Sigmoid colon (tissue), 7 donors: ENCODE measurements around the gene TSPEAR. TPM values are rescaled to one million over a fixed set of nuclear protein-coding genes. Genes with fewer than 3 reads are reported as not detected.

Experiments
- DNase-seq: peaks from one replicate; pipeline ENCODE4 v3.0.0-alpha.2; 2019
- H3K27ac ChIP-seq, 4 donors: fragments of 200-600 bp; sonication (generic); one replicate each; pipeline ENCODE4 v1.5.1; 2016 to 2019; ENCODE audit warnings: mild to moderate bottlenecking in 1 of 4
- H3K27me3 ChIP-seq, 3 donors: fragments of 200-600 bp; sonication (generic); one replicate each; pipeline ENCODE4 v1.5.1; 2019; ENCODE audit warnings: mild to moderate bottlenecking in 1 of 3
- H3K36me3 ChIP-seq, 4 donors: fragments of 200-600 bp; sonication (generic); one replicate each; pipeline ENCODE4 v1.5.1; 2016 to 2019
- H3K4me1 ChIP-seq, 4 donors: fragments of 200-600 bp; sonication (generic); one replicate each; pipeline ENCODE4 v1.5.1; 2017 to 2019
- H3K4me3 ChIP-seq, 4 donors: fragments of 200-600 bp; sonication (generic); one replicate each; pipeline ENCODE4 v1.5.1; 2017 to 2019; ENCODE audit warnings: mild to moderate bottlenecking in 2 of 4, moderate library complexity in 1 of 4
- H3K9me3 ChIP-seq, 4 donors: fragments of 200-600 bp in 3 of 4; sonication (generic) in 3 of 4; one replicate each; pipeline versions ENCODE4 v1.5.1 to v1.6.1; 2013 to 2019
- CTCF ChIP-seq, 4 experiments: fragments of 450-650 bp in 3 of 4; fragments of 200-600 bp in 1 of 4; IDR thresholded peaks; one replicate each; pipeline ENCODE4 v1.5.1; 2016 to 2019; ENCODE audit warnings: antibody characterized with exemption in 4 of 4, mild to moderate bottlenecking in 3 of 4, moderate library complexity in 2 of 4
- EP300 ChIP-seq, 4 donors: sonication (generic); formaldehyde crosslinking; IDR thresholded peaks; one replicate each; pipeline ENCODE4 v1.6.1; 2017; ENCODE audit warnings: antibody characterized with exemption in 4 of 4
- POLR2A ChIP-seq, 2 donors: fragments of 450-650 bp; IDR thresholded peaks; one replicate each; pipeline ENCODE4 v1.6.1; 2016; ENCODE audit warnings: antibody characterized with exemption in 2 of 2, mild to moderate bottlenecking in 2 of 2, moderate library complexity in 2 of 2
- POLR2AphosphoS5 ChIP-seq, 4 donors: sonication (generic); formaldehyde crosslinking; IDR thresholded peaks; one replicate each; pipeline ENCODE4 v1.6.1; 2017; ENCODE audit warnings: antibody characterized with exemption in 4 of 4
- WGBS, 2 donors: extraction: QIAGEN DNeasy Blood & Tissue Kit; methylation state at CpG; one replicate each; pipeline ENCODE4 v1.1.7; 2013; 5-methylcytosine and 5-hydroxymethylcytosine counted together
- intact Hi-C: fragments of 100-400 bp; cut with DNase I; formaldehyde crosslinking; loops from one replicate; pipeline ENCODE4 v1.15.1; 2023
- polyA plus RNA-seq, 3 donors: library from polyadenylated mRNA; stranded (reverse); fragments of 200-250 nt; gene quantifications; one replicate each; pipeline ENCODE4 v1.2.3, GENCODE V29; 2013
- total RNA-seq, 4 donors: library from RNA; depleted of rRNA; stranded (reverse); fragments of >200 nt; gene quantifications; one replicate each; pipeline ENCODE4 v1.1.0, GENCODE V29; 2016
- donor health status: healthy with polysubstance abuse.
- donor health status: Bipolar disorder and iron deficiency.
- donor health status: healthy.

The TSPEAR gene
- total and polyA plus RNA-seq, 7 donors, result under 0.01 to 0.20 TPM; not detected in 5

- no peak overlapping the region for H3K4me3 ChIP-seq
Observed at GRCh38 chr21:44494418-44494817, 217.0 kb downstream of the TSPEAR start.

GRCh38 chr21:44492567-44493385 is 218.6 kb downstream of the TSPEAR start:
- H3K27ac ChIP-seq, result no peak overlapping the region
- H3K4me3 ChIP-seq, result no peak overlapping the region
- H3K27me3 ChIP-seq, result peaks cover 0 to 13% (median 0%) of the 10 kb centered on the region in 3 donors
- no peak for DNase-seq
- intact Hi-C loops, result no loop called here
- peaks cover 0 to 11% (median 5%) of the 10 kb centered on the region in 4 donors for H3K9me3 ChIP-seq
- WGBS, 2 donors, result 92 to 94% methylated on average over 9 of the region's 9 CpGs
- H3K36me3 ChIP-seq, result no peaks in the 10 kb centered on the region
- TF ChIP-seq EP300 (IDR thresholded peaks at IDR 0.05) (no peak), POLR2AphosphoS5 (IDR thresholded peaks at IDR 0.05) (no peak), CTCF (IDR thresholded peaks at IDR 0.05) (no peak), POLR2A (IDR thresholded peaks at IDR 0.05) (no peak)
- H3K4me1 ChIP-seq, result peaks cover 0 to 9% (median 3%) of the 10 kb centered on the region in 4 donors

More at GRCh38 chr21:44494418-44494817, 217.0 kb downstream of the TSPEAR start:
- intact Hi-C loops, result no loop called here
- WGBS, 2 donors, result 93 to 94% methylated on average over 17 of the region's 17 CpGs
- Histone ChIP-seq H3K4me1 (peaks cover 0 to 9% (median 3%) of the 10 kb centered on the region in 4 donors), H3K27ac (no peak overlapping the region), H3K9me3 (peaks cover 0 to 11% (median 5%) of the 10 kb centered on the region in 4 donors), H3K36me3 (no peaks in the 10 kb centered on the region), H3K27me3 (peaks cover 0 to 24% (median 7%) of the 10 kb centered on the region in 3 donors)
- TF ChIP-seq EP300 (IDR thresholded peaks at IDR 0.05), result no peak
- TF ChIP-seq CTCF (IDR thresholded peaks at IDR 0.05), result no peak
- TF ChIP-seq POLR2AphosphoS5 (IDR thresholded peaks at IDR 0.05), result no peak
- TF ChIP-seq POLR2A (IDR thresholded peaks at IDR 0.05), result no peak
- no peak for DNase-seq

DNA sequence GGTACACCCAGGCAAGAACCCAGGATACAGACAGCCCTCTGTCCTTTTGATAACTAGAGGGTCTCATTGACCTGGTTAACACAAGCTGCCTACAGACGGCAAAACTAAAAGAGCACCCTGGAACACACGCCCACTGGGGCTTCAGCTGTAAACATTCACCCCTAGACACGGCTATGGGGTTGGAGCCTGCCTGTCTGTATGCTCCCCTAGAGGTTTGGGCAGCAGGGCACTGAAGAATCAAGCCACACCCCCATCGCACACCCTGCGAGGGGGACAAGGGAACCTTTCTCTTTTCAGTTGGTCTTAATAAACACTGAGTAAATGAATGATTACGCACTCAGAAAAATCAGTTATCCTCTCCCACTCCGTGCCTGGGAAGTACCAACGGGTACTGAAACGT is 220.6 kb downstream of the TSPEAR start:
- WGBS, 2 donors, result 35 to 78% methylated on average over 9 of the region's 9 CpGs
- H3K4me3 ChIP-seq, result no peak overlapping the region
- DNase-seq, result no peak
- no peak for TF ChIP-seq EP300 (IDR thresholded peaks at IDR 0.05)
- TF ChIP-seq CTCF (IDR thresholded peaks at IDR 0.05), result no peak
- no peak for TF ChIP-seq POLR2A (IDR thresholded peaks at IDR 0.05)
- TF ChIP-seq POLR2AphosphoS5 (IDR thresholded peaks at IDR 0.05), result no peak
- peaks cover 0 to 3% (median 0%) of the 10 kb centered on the region in 3 donors for H3K27me3 ChIP-seq
- no peaks in the 10 kb centered on the region for H3K36me3 ChIP-seq
- no peaks in the 10 kb centered on the region for H3K4me1 ChIP-seq
- peaks cover 0 to 11% (median 5%) of the 10 kb centered on the region in 4 donors for H3K9me3 ChIP-seq
- intact Hi-C loops, result no loop called here
- H3K27ac ChIP-seq, result no peak overlapping the region

GRCh38 chr21:44490405-44490804 is 221.0 kb downstream of the TSPEAR start:
- Histone ChIP-seq H3K9me3 (peaks cover 0 to 11% (median 5%) of the 10 kb centered on the region in 4 donors), H3K27ac (no peak overlapping the region), H3K27me3 (peaks cover 0 to 3% (median 0%) of the 10 kb centered on the region in 3 donors), H3K36me3 (no peaks in the 10 kb centered on the region), H3K4me3 (no peak overlapping the region), H3K4me1 (no peaks in the 10 kb centered on the region)
- 95 to 96% methylated on average over 19 of the region's 19 CpGs for WGBS, 2 donors
- DNase-seq, result no peak
- no peak for TF ChIP-seq POLR2A (IDR thresholded peaks at IDR 0.05)
- no peak for TF ChIP-seq POLR2AphosphoS5 (IDR thresholded peaks at IDR 0.05)
- no peak for TF ChIP-seq EP300 (IDR thresholded peaks at IDR 0.05)
- TF ChIP-seq CTCF (IDR thresholded peaks at IDR 0.05), result no peak
- intact Hi-C loops, result no loop called here
